H1 (cell line): ENCODE measurements around the gene ZFAND3. TPM values are rescaled to one million over a fixed set of nuclear protein-coding genes. Genes with fewer than 3 reads are reported as not detected.

Experiments
- CTCF ChIA-PET: fragments of 300-600 bp; sonication (Branson Sonifier 250); formaldehyde crosslinking; loops from one replicate; lab custom pipeline; 2021; ENCODE audit not compliant: partially characterized antibody; lab: Charles Lee
- POLR2A ChIA-PET: fragments of 300-600 bp; sonication (Branson Sonifier 250); formaldehyde crosslinking; loops from one replicate; lab custom pipeline; 2021; ENCODE audit warnings: inconsistent platforms; ENCODE audit not compliant: partially characterized antibody; lab: Charles Lee
- DNase-seq, 2 experiments: peaks; one replicate each; pipeline versions ENCODE4 v3.0.0 to v3.0.0-alpha.2; 2010 to 2022; ENCODE audit warnings: low spot score in 2 of 2, low read depth in 1 of 2, mixed read lengths in 1 of 2
- FAIRE-seq: peaks from 2 replicates; lab custom pipeline; 2011; peaks lifted over from hg19 to GRCh38; lab: Jason Lieb, UNC
- H2AFZ ChIP-seq: 2 replicates; pipeline ENCODE4 v1.8.1; 2012; ENCODE audit warnings: low read length, inconsistent platforms
- H2AK5ac ChIP-seq: 2 replicates; pipeline ENCODE4 v1.6.1; 2013; ENCODE audit warnings: low read depth, low read length
- H2BK120ac ChIP-seq: replicated peaks from 2 replicates; pipeline ENCODE3; 2013; ENCODE audit warnings: low read depth, low read length, inconsistent platforms
- H2BK12ac ChIP-seq: 2 replicates; pipeline ENCODE4 v1.6.1; 2013; ENCODE audit warnings: low read depth, low read length
- H2BK15ac ChIP-seq: 2 replicates; pipeline ENCODE4 v1.6.1; 2013; ENCODE audit warnings: low read length
- H2BK20ac ChIP-seq: 2 replicates; pipeline ENCODE4 v1.6.1; 2013; ENCODE audit warnings: low read length
- H2BK5ac ChIP-seq: 2 replicates; pipeline ENCODE4 v1.6.1; 2013; ENCODE audit warnings: low read depth, low read length
- H3K14ac ChIP-seq: 2 replicates; pipeline ENCODE4 v1.6.1; 2013; ENCODE audit warnings: inconsistent platforms; ENCODE audit not compliant: insufficient read length
- H3K18ac ChIP-seq: 2 replicates; pipeline ENCODE4 v1.6.1; 2013; ENCODE audit warnings: low read length; ENCODE audit errors: extremely low read depth
- H3K23ac ChIP-seq: 2 replicates; pipeline ENCODE4 v1.6.1; 2013; ENCODE audit warnings: inconsistent platforms; ENCODE audit not compliant: insufficient read length
- H3K23me2 ChIP-seq: 2 replicates; pipeline ENCODE4 v1.6.1; 2013; ENCODE audit warnings: low read depth, low read length
- H3K27ac ChIP-seq: 2 replicates; pipeline ENCODE4 v1.6.1; 2011; ENCODE audit warnings: low read depth, low read length, inconsistent platforms
- H3K27me3 ChIP-seq, 4 experiments: replicated peaks in 1 of 4; 1 replicate in 1 of 4; 2 replicates in 3 of 4; pipeline versions ENCODE4 v1.6.1 to v1.8.1; 2011 to 2013; ENCODE audit warnings: low read length in 3 of 4, mild to moderate bottlenecking in 3 of 4, inconsistent platforms in 2 of 4, mixed read lengths in 2 of 4, moderate library complexity in 1 of 4; ENCODE audit not compliant: control insufficient read depth in 3 of 4, insufficient read depth in 3 of 4; ENCODE audit errors: extremely low read depth in 1 of 4
- H3K36me3 ChIP-seq, 4 experiments: 2 replicates each; pipeline versions ENCODE4 v1.6.1 to v1.8.1; 2011 to 2013; ENCODE audit warnings: mild to moderate bottlenecking in 4 of 4, low read length in 3 of 4, moderate library complexity in 2 of 4, control low read depth in 1 of 4, inconsistent platforms in 1 of 4; ENCODE audit not compliant: insufficient read depth in 4 of 4, control insufficient read depth in 2 of 4
- H3K4ac ChIP-seq: replicated peaks from 2 replicates; pipeline ENCODE3; 2013; ENCODE audit warnings: low read length, low read depth, mixed read lengths, inconsistent platforms; ENCODE audit not compliant: insufficient read length
- H3K4me1 ChIP-seq, 4 experiments: replicated peaks in 1 of 4; 1 replicate in 1 of 4; 2 replicates in 3 of 4; pipeline versions ENCODE4 v1.6.1 to v1.8.1; 2011 to 2013; ENCODE audit warnings: low read length in 3 of 4, inconsistent platforms in 2 of 4, mixed read lengths in 1 of 4; ENCODE audit not compliant: insufficient read depth in 4 of 4, control insufficient read depth in 3 of 4
- H3K4me2 ChIP-seq, 2 experiments: 2 replicates each; pipeline versions ENCODE4 v1.6.1 to v1.8.1; 2011 to 2013; ENCODE audit warnings: low read depth in 2 of 2, low read length in 2 of 2, control low read depth in 1 of 2, inconsistent platforms in 1 of 2, mild to moderate bottlenecking in 1 of 2; ENCODE audit not compliant: insufficient read depth in 1 of 2
- H3K4me3 ChIP-seq, 4 experiments: fragments of 200-600, 300-600 bp in 1 of 4; sonication (generic), shearing (Covaris generic), sonication (Bioruptor Twin) in 1 of 4; 2 replicates each; pipeline versions ENCODE4 v1.5.1 to v1.8.1; 2011 to 2016; ENCODE audit warnings: low read length in 4 of 4, low read depth in 3 of 4, control low read depth in 2 of 4, inconsistent platforms in 2 of 4, mild to moderate bottlenecking in 2 of 4, mixed read lengths in 1 of 4, moderate library complexity in 1 of 4; ENCODE audit not compliant: insufficient read depth in 2 of 4; ENCODE audit errors: extremely low read depth in 1 of 4
- H3K56ac ChIP-seq: replicated peaks from 2 replicates; pipeline ENCODE3; 2013; ENCODE audit warnings: low read depth, mild to moderate bottlenecking, mixed read lengths, low read length, inconsistent platforms; ENCODE audit not compliant: insufficient read length
- H3K79me1 ChIP-seq: 2 replicates; pipeline ENCODE4 v1.6.1; 2013; ENCODE audit warnings: low read depth, low read length, control low read depth
- H3K79me2 ChIP-seq, 2 experiments: 2 replicates each; pipeline versions ENCODE4 v1.6.1 to v1.8.1; 2012 to 2013; ENCODE audit warnings: low read length in 2 of 2, mild to moderate bottlenecking in 2 of 2, inconsistent platforms in 1 of 2; ENCODE audit not compliant: insufficient read depth in 2 of 2, control insufficient read depth in 1 of 2
- H3K9ac ChIP-seq, 4 experiments: replicated peaks in 1 of 4; 1 replicate in 1 of 4; 2 replicates in 3 of 4; pipeline versions ENCODE4 v1.6.1 to v1.8.1; 2011 to 2013; ENCODE audit warnings: low read depth in 3 of 4, low read length in 3 of 4, control low read depth in 2 of 4, mild to moderate bottlenecking in 2 of 4, moderate library complexity in 2 of 4, inconsistent platforms in 1 of 4; ENCODE audit errors: extremely low read depth in 1 of 4
- H3K9me3 ChIP-seq, 2 experiments: 2 replicates each; pipeline versions ENCODE4 v1.6.1 to v1.8.1; 2012 to 2013; ENCODE audit warnings: mild to moderate bottlenecking in 2 of 2, moderate library complexity in 2 of 2, control low read depth in 1 of 2, inconsistent platforms in 1 of 2, low read depth in 1 of 2, low read length in 1 of 2, mixed read lengths in 1 of 2; ENCODE audit not compliant: insufficient read depth in 2 of 2
- H4K20me1 ChIP-seq, 2 experiments: replicated peaks in 1 of 2; 2 replicates each; pipeline versions ENCODE3 to v1.8.1; 2011 to 2013; ENCODE audit warnings: inconsistent platforms in 2 of 2, low read length in 2 of 2, mild to moderate bottlenecking in 1 of 2; ENCODE audit not compliant: insufficient read depth in 2 of 2, control insufficient read depth in 1 of 2
- H4K5ac ChIP-seq: 2 replicates; pipeline ENCODE4 v1.6.1; 2013; ENCODE audit warnings: low read length, low read depth, mixed read lengths, inconsistent platforms; ENCODE audit not compliant: insufficient read length
- H4K8ac ChIP-seq: 2 replicates; pipeline ENCODE4 v1.8.0; 2013; ENCODE audit warnings: mild to moderate bottlenecking, moderate library complexity, low read length, inconsistent platforms; ENCODE audit not compliant: insufficient read depth; ENCODE audit errors: extremely low read depth
- H4K91ac ChIP-seq: replicated peaks from 2 replicates; pipeline ENCODE3; 2013; ENCODE audit warnings: low read length, mixed read lengths, inconsistent platforms; ENCODE audit not compliant: insufficient read length
- CTBP2 ChIP-seq: IDR thresholded peaks from 2 replicates; pipeline ENCODE4 v1.7.0; 2011; ENCODE audit warnings: borderline replicate concordance, mild to moderate bottlenecking, moderate library complexity, mixed read lengths, low read length; ENCODE audit not compliant: insufficient read depth, insufficient read length
- FOSL1 ChIP-seq: IDR thresholded peaks from 2 replicates; pipeline ENCODE4 v1.6.1; 2011; ENCODE audit warnings: mild to moderate bottlenecking, low read depth, low read length, moderate library complexity; ENCODE audit not compliant: insufficient read depth
- NANOG ChIP-seq: IDR thresholded peaks from 2 replicates; pipeline ENCODE4 v1.6.1; 2011; ENCODE audit warnings: low read length, low read depth, mild to moderate bottlenecking, inconsistent platforms; ENCODE audit not compliant: insufficient read depth, poor library complexity, severe bottlenecking
- SIN3A ChIP-seq, 2 experiments: IDR thresholded peaks in 1 of 2; conservative IDR thresholded peaks in 1 of 2; 2 replicates each; pipeline ENCODE4 v1.6.1; 2011 to 2012; ENCODE audit warnings: low read length in 2 of 2, improper control_type of control experiment in 1 of 2, low read depth in 1 of 2, mild to moderate bottlenecking in 1 of 2
- YY1 ChIP-seq: IDR thresholded peaks from 2 replicates; pipeline ENCODE4 v1.6.1; 2011; ENCODE audit warnings: low read depth, mild to moderate bottlenecking, low read length
- whole genome bisulfite sequencing, 2 experiments: shearing (Covaris generic) in 1 of 2; methylation state at CpG; one replicate each; pipeline versions ENCODE4 v1.1.6 to v1.1.7; 2013 to 2015; ENCODE audit warnings: low lambda C conversion rate in 2 of 2, mixed read lengths in 2 of 2, inconsistent platforms in 1 of 2, low coverage in 1 of 2, missing lambda C conversion rate in 1 of 2; ENCODE audit not compliant: insufficient replicate concordance in 2 of 2, insufficient coverage in 1 of 2, insufficient read length in 1 of 2; ENCODE audit errors: extremely low coverage in 1 of 2, missing lambda C conversion rate in 1 of 2; 5-methylcytosine and 5-hydroxymethylcytosine counted together
- polyA plus RNA-seq, 7 experiments: library from polyadenylated mRNA; depleted of rRNA in 3 of 7; stranded (reverse) in 5 of 7; unstranded in 2 of 7; fragments of >200 nt in 5 of 7; fragments of 200-250 nt in 2 of 7; gene quantifications; 1 replicate in 5 of 7; 2 replicates in 1 of 7; 4 replicates in 1 of 7; pipeline versions ENCODE4 v1.2.1 to v1.2.3, GENCODE V29; 2011 to 2013; ENCODE audit warnings: missing spikeins in 2 of 7, mixed read lengths in 2 of 7
- total RNA-seq: library from RNA; stranded (reverse); fragmentation: NEBNext Ultra II Directional; extraction: Animal tissue kit (Norgen Biotek cat#: 25700); gene quantifications from 2 replicates; pipeline ENCODE4 v1.2.1, GENCODE V29; 2021
- TF ChIP-seq, protein P1 (sequence below): IDR thresholded peaks from 2 replicates; pipeline ENCODE4 v1.6.1; 2012; ENCODE audit warnings: inconsistent platforms
- TF ChIP-seq, protein P2 (sequence below): IDR thresholded peaks from 2 replicates; pipeline ENCODE4 v1.6.1; 2011; ENCODE audit warnings: low read depth, mild to moderate bottlenecking, low read length; ENCODE audit not compliant: insufficient read depth

The ZFAND3 gene
- total and polyA plus RNA-seq, 2 of the 8 experiments (the other 6 are each of a cell fraction or from before 2014, with no cell fraction given) = 13.0 to 51.3 TPM

DNA sequence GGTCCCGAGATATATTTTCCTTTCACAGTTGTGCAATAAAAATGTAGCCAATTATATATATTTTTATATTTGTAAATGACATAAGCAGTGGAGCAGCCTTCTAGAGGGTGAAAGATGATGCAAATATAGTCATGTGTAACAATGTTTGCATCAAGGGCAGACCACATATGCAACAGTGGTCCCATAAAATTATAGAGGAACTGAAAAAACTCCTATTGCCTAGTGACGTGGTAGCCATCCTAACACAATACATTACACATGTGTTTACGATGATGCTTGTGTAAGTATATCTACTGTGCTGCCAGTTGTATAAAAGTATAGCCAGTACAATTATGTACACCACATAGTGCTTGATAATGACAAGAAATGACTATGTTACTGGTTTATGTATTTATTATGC is 162.8 kb downstream of the ZFAND3 start:
- Histone ChIP-seq H3K14ac (no peak overlapping the region), H3K9ac (no peak overlapping the region), H3K56ac (no peak overlapping the region), H3K4ac (no peak overlapping the region), H3K27ac (no peak overlapping the region), H2AK5ac (no peak overlapping the region), H2BK15ac (no peak overlapping the region), H2BK5ac (no peak overlapping the region), H4K20me1 (peaks cover 1 to 3% of the 10 kb centered on the region in 2 experiments), H3K36me3 (no peaks in the 10 kb centered on the region), H3K4me1 (peaks cover 0 to 2% (median 0%) of the 10 kb centered on the region in 4 experiments; a peak in 1 of 7 replicates), H3K4me3 (no peak overlapping the region), H3K4me2 (no peak overlapping the region), H3K9me3 (no peaks in the 10 kb centered on the region), H3K23me2 (no peaks in the 10 kb centered on the region), H4K91ac (no peak overlapping the region), H2BK120ac (no peak overlapping the region), H2BK12ac (no peak overlapping the region), H3K23ac (no peak overlapping the region), H3K18ac (no peak overlapping the region), H3K79me2 (peaks cover 2 to 65% of the 10 kb centered on the region in 2 experiments; a peak in 3 of 4 replicates), H2BK20ac (no peak overlapping the region), H3K79me1 (no peaks in the 10 kb centered on the region; the same call in 1 of the 2 replicates), H3K27me3 (no peaks in the 10 kb centered on the region), H2AFZ (no peak overlapping the region), H4K8ac (no peak overlapping the region), H4K5ac (no peak overlapping the region)
- DNase-seq (no peak), FAIRE-seq (no peak)
- 72% methylated on average over 3 of the region's 3 CpGs; no CpG with 5 or more reads in 1 of the 2 experiments for WGBS, 2 experiments
- no peak for TF ChIP-seq NANOG
- no peak for TF ChIP-seq SIN3A (conservative IDR thresholded peaks at IDR 0.05 in 1 of 2, IDR thresholded peaks at IDR 0.05 in 1 of 2; ENCODE audit: low read depth in 1 of 2, low read length in 2 of 2)
- TF ChIP-seq, protein P1, sequence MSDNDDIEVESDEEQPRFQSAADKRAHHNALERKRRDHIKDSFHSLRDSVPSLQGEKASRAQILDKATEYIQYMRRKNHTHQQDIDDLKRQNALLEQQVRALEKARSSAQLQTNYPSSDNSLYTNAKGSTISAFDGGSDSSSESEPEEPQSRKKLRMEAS = no peak
- TF ChIP-seq CTBP2 = no peak
- no peak for TF ChIP-seq YY1
- TF ChIP-seq, protein P2, sequence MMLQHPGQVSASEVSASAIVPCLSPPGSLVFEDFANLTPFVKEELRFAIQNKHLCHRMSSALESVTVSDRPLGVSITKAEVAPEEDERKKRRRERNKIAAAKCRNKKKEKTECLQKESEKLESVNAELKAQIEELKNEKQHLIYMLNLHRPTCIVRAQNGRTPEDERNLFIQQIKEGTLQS = no peak
- TF ChIP-seq FOSL1 = no peak
- ChIA-PET POLR2A (no interaction called here), CTCF (interaction anchor here (0.5 to 1.9 kb wide), 2 partner anchors 10 to 12 kb away, joined by 3 to 6 read pairs; no protein-coding TSS in a partner anchor)
